OCI-LY7 (cell line): Measurements from ENCODE around the gene CIAO3. TPM values are rescaled to one million over a fixed set of nuclear protein-coding genes. Genes with fewer than 3 reads are reported as not detected.

ENCODE experiments used
- BruUV-seq: library from RNA; stranded (reverse); fragments of 400-500 nt; replicated peaks from 2 replicates; lab custom pipeline; 2021; lab: Mats Ljungman, UMichigan
- CTCF ChIA-PET: fragments of 300-600 bp; sonication (Branson Sonifier 250); formaldehyde crosslinking; loops from one replicate; lab custom pipeline; 2022; ENCODE audit warnings: antibody characterized with exemption; ENCODE audit not compliant: unreplicated experiment; lab: Charles Lee
- POLR2A ChIA-PET: fragments of 300-600 bp; sonication (Branson Sonifier 250); formaldehyde crosslinking; loops from one replicate; lab custom pipeline; 2022; ENCODE audit warnings: antibody characterized with exemption; lab: Charles Lee
- DNase-seq: peaks from one replicate; pipeline ENCODE4 v3.0.0-alpha.2; 2015; ENCODE audit warnings: low spot score
- H2AFZ ChIP-seq: fragments of 200-600 bp; sonication (generic), shearing (Covaris generic); 2 replicates; pipeline ENCODE4 v1.6.1; 2014; ENCODE audit warnings: mild to moderate bottlenecking, antibody characterized with exemption, low read length, moderate library complexity
- H3K27ac ChIP-seq: fragments of 200-600 bp; sonication (generic); 2 replicates; pipeline ENCODE4 v1.5.1; 2014; ENCODE audit warnings: mixed run types, low read depth, mild to moderate bottlenecking, moderate library complexity, low read length, inconsistent platforms; ENCODE audit not compliant: poor library complexity, severe bottlenecking
- H3K36me3 ChIP-seq: fragments of 200-600 bp; sonication (generic); 2 replicates; pipeline ENCODE4 v1.6.1; 2014; ENCODE audit warnings: mild to moderate bottlenecking, antibody characterized with exemption, low read length, moderate library complexity, mixed read lengths; ENCODE audit not compliant: insufficient read depth
- H3K4me1 ChIP-seq: fragments of 200-600 bp; sonication (generic); 2 replicates; pipeline ENCODE4 v1.5.1; 2014; ENCODE audit warnings: mild to moderate bottlenecking, low read length; ENCODE audit not compliant: insufficient read depth, poor library complexity, severe bottlenecking
- H3K4me2 ChIP-seq: fragments of 200-600 bp; sonication (generic); 2 replicates; pipeline ENCODE4 v1.6.1; 2014; ENCODE audit warnings: mild to moderate bottlenecking, low read length
- H3K4me3 ChIP-seq: fragments of 200-600 bp; sonication (generic); 2 replicates; pipeline ENCODE4 v1.5.1; 2014; ENCODE audit warnings: mild to moderate bottlenecking, low read depth, low read length; ENCODE audit not compliant: poor library complexity, severe bottlenecking
- H3K79me2 ChIP-seq: fragments of 200-600 bp; sonication (generic); 2 replicates; pipeline ENCODE4 v1.6.1; 2016; ENCODE audit warnings: low read depth, mild to moderate bottlenecking, low read length, moderate library complexity, mixed read lengths; ENCODE audit not compliant: insufficient read depth
- H3K9me2 ChIP-seq: fragments of 200-600 bp; sonication (generic); 2 replicates; pipeline ENCODE4 v1.6.1; 2016; ENCODE audit warnings: mild to moderate bottlenecking, low read length, mixed read lengths; ENCODE audit not compliant: insufficient read depth
- H3K9me3 ChIP-seq: fragments of 200-600 bp; sonication (generic); 2 replicates; pipeline ENCODE4 v1.6.1; 2014; ENCODE audit warnings: mild to moderate bottlenecking, mixed run types, low read length, mixed read lengths
- H4K20me1 ChIP-seq: fragments of 200-600 bp; sonication (generic); 2 replicates; pipeline ENCODE4 v1.6.1; 2014; ENCODE audit warnings: mild to moderate bottlenecking, antibody characterized with exemption, low read length, moderate library complexity, mixed read lengths; ENCODE audit not compliant: insufficient read depth
- EZH2phosphoT487 ChIP-seq: fragments of 200-600 bp; sonication (generic); IDR thresholded peaks from 2 replicates; pipeline ENCODE4 v1.6.1; 2018; ENCODE audit warnings: low read depth, borderline replicate concordance, mild to moderate bottlenecking, mixed run types, antibody characterized with exemption, low read length, moderate library complexity, mixed read lengths
- intact Hi-C: fragments of 100-400 bp; cut with micrococcal nuclease; formaldehyde crosslinking; loops from one replicate; pipeline ENCODE4 v1.10.0; 2022; ENCODE audit not compliant: unreplicated experiment
- total RNA-seq, 2 experiments: library from RNA; depleted of rRNA in 1 of 2; stranded (reverse); fragments of >200 nt in 1 of 2; shearing (Covaris generic) in 1 of 2; gene quantifications; 2 replicates each; pipeline ENCODE4 v1.2.3, GENCODE V29; 2014 to 2022
- TF ChIP-seq, protein P1 (sequence below): fragments of 200-600 bp; sonication (generic); conservative IDR thresholded peaks from 2 replicates; pipeline ENCODE4 v1.5.1; 2014; ENCODE audit warnings: mild to moderate bottlenecking, antibody characterized with exemption, low read length, moderate library complexity, mixed read lengths

Gene CIAO3
- total RNA-seq, 2 experiments from 2014 or later, result 156 to 169 TPM

DNA sequence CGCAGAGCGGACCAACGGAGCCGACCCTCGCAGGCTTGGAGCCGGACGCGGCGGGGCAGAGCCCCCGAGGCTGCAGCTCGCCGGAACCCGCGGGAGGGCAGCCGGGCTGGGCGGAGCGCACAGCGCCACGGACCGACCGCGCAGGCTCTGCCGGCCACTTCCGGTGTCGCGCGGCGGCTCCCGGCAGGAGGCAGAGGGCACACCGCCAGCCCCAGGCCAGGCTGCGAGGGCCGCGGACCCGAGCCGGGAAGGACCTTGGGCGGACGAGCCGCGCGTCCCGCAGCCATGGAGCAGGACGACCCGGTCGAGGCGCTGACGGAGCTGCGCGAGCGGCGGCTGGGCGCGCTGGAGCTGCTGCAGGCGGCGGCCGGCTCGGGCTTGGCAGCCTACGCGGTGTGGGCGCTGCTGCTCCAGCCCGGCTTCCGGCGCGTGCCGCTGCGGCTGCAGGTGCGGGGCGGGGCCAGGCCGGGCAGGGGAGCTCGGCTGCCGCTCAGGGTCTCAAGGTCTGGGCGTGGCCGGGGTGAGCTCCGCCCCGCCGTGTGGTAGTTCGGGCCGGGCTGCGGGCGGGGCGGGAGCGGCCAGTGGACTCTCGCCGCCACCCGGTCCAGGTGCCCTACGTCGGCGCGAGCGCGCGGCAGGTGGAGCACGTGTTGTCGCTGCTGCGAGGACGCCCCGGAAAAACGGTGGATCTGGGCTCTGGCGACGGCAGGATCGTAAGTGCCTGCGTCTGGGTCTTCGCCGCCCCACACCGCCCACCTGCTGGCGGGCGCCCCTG, 19.6 kb downstream of the CIAO3 start, which contains the start of gene ANTKMT:
TSS of gene ANTKMT (plus strand) at position 157 of the 775 bp plus-strand sequence. CDS start at position 286, 129 bp downstream.
- Histone ChIP-seq H3K36me3 (0 out of 2 replicates have a peak, but pooled peaks cover 10% of the 10 kb centered on the region), H2AFZ (peak within 1 kb of the TSS; percentile 31; the same call in 1 of the 2 replicates), H3K4me1 (peaks cover 62% of the 10 kb centered on the region), H3K4me2 (peak within 1 kb of the TSS; percentile 88), H3K4me3 (peak within 1 kb of the TSS; percentile 95), H3K9me2 (no peaks in the 10 kb centered on the region), H3K9me3 (no peaks in the 10 kb centered on the region), H3K27ac (peak within 1 kb of the TSS; percentile 93), H3K79me2 (no peaks in the 10 kb centered on the region), H4K20me1 (no peaks in the 10 kb centered on the region)
- TF ChIP-seq EZH2phosphoT487, result no peak
- TF ChIP-seq, protein P1, sequence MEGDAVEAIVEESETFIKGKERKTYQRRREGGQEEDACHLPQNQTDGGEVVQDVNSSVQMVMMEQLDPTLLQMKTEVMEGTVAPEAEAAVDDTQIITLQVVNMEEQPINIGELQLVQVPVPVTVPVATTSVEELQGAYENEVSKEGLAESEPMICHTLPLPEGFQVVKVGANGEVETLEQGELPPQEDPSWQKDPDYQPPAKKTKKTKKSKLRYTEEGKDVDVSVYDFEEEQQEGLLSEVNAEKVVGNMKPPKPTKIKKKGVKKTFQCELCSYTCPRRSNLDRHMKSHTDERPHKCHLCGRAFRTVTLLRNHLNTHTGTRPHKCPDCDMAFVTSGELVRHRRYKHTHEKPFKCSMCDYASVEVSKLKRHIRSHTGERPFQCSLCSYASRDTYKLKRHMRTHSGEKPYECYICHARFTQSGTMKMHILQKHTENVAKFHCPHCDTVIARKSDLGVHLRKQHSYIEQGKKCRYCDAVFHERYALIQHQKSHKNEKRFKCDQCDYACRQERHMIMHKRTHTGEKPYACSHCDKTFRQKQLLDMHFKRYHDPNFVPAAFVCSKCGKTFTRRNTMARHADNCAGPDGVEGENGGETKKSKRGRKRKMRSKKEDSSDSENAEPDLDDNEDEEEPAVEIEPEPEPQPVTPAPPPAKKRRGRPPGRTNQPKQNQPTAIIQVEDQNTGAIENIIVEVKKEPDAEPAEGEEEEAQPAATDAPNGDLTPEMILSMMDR, result no peak
- intact Hi-C loops, result loop anchor here (2.0 to 5.0 kb wide), 2 partner anchors 18 to 39 kb away; partner anchors contain the start of genes JMJD8 and STUB1
- no TSS peak for BruUV-seq
- DNase-seq, result peak; percentile 96
- CTCF ChIA-PET, result interaction anchor here (0.5 to 0.7 kb wide), 2 partner anchors 16 to 1434 kb away, joined by 3 to 4 read pairs; partner anchors contain the start of gene TRAF7
- POLR2A ChIA-PET, result interaction anchor here (0.6 to 3.2 kb wide), 5 partner anchors 9 to 991 kb away, joined by 4 to 26 read pairs (median 5); partner anchors contain the start of genes CHTF18 and RPUSD1

DNA sequence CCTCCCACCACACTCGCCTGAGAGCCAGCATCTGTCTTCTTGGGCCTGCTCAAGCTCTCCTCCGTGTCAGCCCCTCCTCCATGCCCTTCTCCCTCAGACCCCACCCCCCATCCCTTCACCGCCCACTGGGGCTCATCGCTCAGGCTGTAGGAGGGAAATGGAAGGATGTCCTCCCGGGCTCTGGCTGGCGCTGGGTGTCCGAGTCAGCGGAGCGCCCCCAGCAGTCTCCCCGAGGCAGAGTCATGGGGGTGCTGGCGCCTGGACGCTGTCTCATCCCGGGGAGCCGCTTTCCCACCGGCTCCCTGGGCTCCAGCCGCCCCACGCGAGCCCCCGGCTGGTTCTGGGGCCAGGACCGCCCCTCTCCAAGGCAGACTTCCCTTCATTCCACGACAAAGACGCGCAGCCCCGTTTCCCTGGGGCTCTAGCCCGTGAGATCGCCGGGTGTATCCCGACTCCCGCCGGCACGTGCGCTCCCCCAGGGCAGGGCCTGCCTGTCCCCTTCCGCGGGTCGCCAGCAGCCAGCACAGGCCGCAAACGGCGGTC, 20.3 kb downstream of the CIAO3 start:
- peaks cover 63% of the 10 kb centered on the region for H3K4me1 ChIP-seq
- ChIA-PET CTCF (interaction anchor here (0.5 to 0.7 kb wide), 2 partner anchors 20 to 1435 kb away, joined by 4 read pairs; partner anchors contain the start of genes CIAO3 and TRAF7), POLR2A (interaction anchor here (0.5 to 3.2 kb wide), 4 partner anchors 8 to 30 kb away, joined by 3 to 26 read pairs (median 3); partner anchors contain the start of gene WDR24)
- DNase-seq, result peak; percentile 83
- peak overlapping the region; percentile 88 for H3K4me2 ChIP-seq
- no peaks in the 10 kb centered on the region for H3K79me2 ChIP-seq
- intact Hi-C loops, result loop anchor here (2.0 to 5.0 kb wide), 2 partner anchors 18 to 38 kb away; partner anchors contain the start of genes JMJD8 and STUB1
- H3K4me3 ChIP-seq, result peak overlapping the region; percentile 95
- H3K9me3 ChIP-seq, result no peaks in the 10 kb centered on the region
- H3K27ac ChIP-seq, result peak overlapping the region; percentile 93
- H2AFZ ChIP-seq, result peak overlapping the region; percentile 31; the same call in 1 of the 2 replicates
- no TSS peak for BruUV-seq
- H3K9me2 ChIP-seq, result no peaks in the 10 kb centered on the region
- no peaks in the 10 kb centered on the region for H4K20me1 ChIP-seq
- no peak for TF ChIP-seq EZH2phosphoT487
- TF ChIP-seq, protein P1, result peak; percentile 58
- H3K36me3 ChIP-seq, result 0 out of 2 replicates have a peak, but pooled peaks cover 10% of the 10 kb centered on the region
